Suprapubic skin (tissue), 4 donors: ENCODE data around the gene CHEK2. TPM values are rescaled to one million over a fixed set of nuclear protein-coding genes. Genes with fewer than 3 reads are reported as not detected.
"Not testable (repeated sequence)": the region's sequence is repeated elsewhere in the genome, so short reads cannot be mapped to it uniquely, and the experiment has no call there.

Source experiments
- DNase-seq, 2 donors: peaks; one replicate each; pipeline ENCODE4 v3.0.0-alpha.2; 2019; ENCODE audit warnings: low spot score in 2 of 2
- H3K27ac ChIP-seq: fragments of 200-600 bp; sonication (generic); one replicate; pipeline ENCODE4 v1.5.1; 2019
- H3K27me3 ChIP-seq: fragments of 200-600 bp; sonication (generic); one replicate; pipeline ENCODE4 v1.5.1; 2019
- H3K36me3 ChIP-seq: fragments of 200-600 bp; sonication (generic); one replicate; pipeline ENCODE4 v1.5.1; 2019
- H3K4me1 ChIP-seq: fragments of 200-600 bp; sonication (generic); one replicate; pipeline ENCODE4 v1.5.1; 2019
- H3K4me3 ChIP-seq: fragments of 200-600 bp; sonication (generic); one replicate; pipeline ENCODE4 v1.5.1; 2019; ENCODE audit warnings: mild to moderate bottlenecking
- H3K9me3 ChIP-seq: fragments of 200-600 bp; sonication (generic); one replicate; pipeline ENCODE4 v1.5.1; 2019
- CTCF ChIP-seq, 2 donors: fragments of 200-600 bp in 1 of 2; fragments of 450-650 bp in 1 of 2; sonication (generic) in 1 of 2; IDR thresholded peaks; one replicate each; pipeline ENCODE4 v1.5.1; 2016 to 2019; ENCODE audit warnings: antibody characterized with exemption in 2 of 2, mild to moderate bottlenecking in 1 of 2, moderate library complexity in 1 of 2
- EP300 ChIP-seq: sonication (generic); formaldehyde crosslinking; IDR thresholded peaks from one replicate; pipeline ENCODE4 v1.6.1; 2017; ENCODE audit warnings: antibody characterized with exemption
- POLR2A ChIP-seq, 2 donors: fragments of 450-650 bp; IDR thresholded peaks; one replicate each; pipeline ENCODE4 v1.6.1; 2017; ENCODE audit warnings: antibody characterized with exemption in 2 of 2, mild to moderate bottlenecking in 2 of 2, moderate library complexity in 2 of 2
- POLR2AphosphoS5 ChIP-seq, 3 donors: sonication (generic); formaldehyde crosslinking; IDR thresholded peaks; one replicate each; pipeline ENCODE4 v1.6.1; 2017; ENCODE audit warnings: antibody characterized with exemption in 3 of 3
- WGBS: methylation state at CpG from one replicate; pipeline ENCODE4 v1.1.5; 2018; 5-methylcytosine and 5-hydroxymethylcytosine counted together
- total RNA-seq, 4 donors: library from RNA; depleted of rRNA; stranded (reverse); fragments of >200 nt; gene quantifications; one replicate each; pipeline ENCODE4 v1.1.0, GENCODE V29; 2016

CHEK2 gene
- total RNA-seq, 4 donors from 2014 or later, result 6.1 to 14.8 (median 10.0) TPM

- no peak for DNase-seq
- Histone ChIP-seq H3K27ac (no peak overlapping the region), H3K36me3 (no peaks in the 10 kb centered on the region), H3K4me1 (peaks cover 4% of the 10 kb centered on the region), H3K4me3 (no peak overlapping the region), H3K9me3 (no peaks in the 10 kb centered on the region), H3K27me3 (no peaks in the 10 kb centered on the region)
- WGBS, result 62% methylated on average over 3 of the region's 3 CpGs
- TF ChIP-seq CTCF (IDR thresholded peaks at IDR 0.05) (no peak), POLR2AphosphoS5 (IDR thresholded peaks at IDR 0.05) (no peak), EP300 (no peak), POLR2A (IDR thresholded peaks at IDR 0.05) (no peak)
Measured at GRCh38 chr22:28674121-28674563, 67.5 kb downstream of the CHEK2 start.

GRCh38 chr22:28670756-28671155, 70.9 kb downstream of the CHEK2 start:
- H3K27ac ChIP-seq, result no peak overlapping the region
- WGBS, result 91% methylated on average over 3 of the region's 3 CpGs
- no peaks in the 10 kb centered on the region for H3K27me3 ChIP-seq
- no peak overlapping the region for H3K4me3 ChIP-seq
- H3K9me3 ChIP-seq, result no peaks in the 10 kb centered on the region
- H3K4me1 ChIP-seq, result no peaks in the 10 kb centered on the region
- no peak for DNase-seq
- TF ChIP-seq CTCF (IDR thresholded peaks at IDR 0.05) (no peak), POLR2AphosphoS5 (IDR thresholded peaks at IDR 0.05) (no peak), POLR2A (IDR thresholded peaks at IDR 0.05) (no peak), EP300 (no peak)
- no peaks in the 10 kb centered on the region for H3K36me3 ChIP-seq

GRCh38 chr22:28670161-28670560, 71.5 kb downstream of the CHEK2 start:
- no peaks in the 10 kb centered on the region for H3K9me3 ChIP-seq
- H3K4me3 ChIP-seq, result no peak overlapping the region
- DNase-seq, result no peak
- no peaks in the 10 kb centered on the region for H3K27me3 ChIP-seq
- no peaks in the 10 kb centered on the region for H3K4me1 ChIP-seq
- WGBS, result 75% methylated on average over 4 of the region's 4 CpGs
- H3K27ac ChIP-seq, result no peak overlapping the region
- TF ChIP-seq EP300 (no peak), CTCF (IDR thresholded peaks at IDR 0.05) (no peak), POLR2AphosphoS5 (IDR thresholded peaks at IDR 0.05) (no peak), POLR2A (IDR thresholded peaks at IDR 0.05) (no peak)
- no peaks in the 10 kb centered on the region for H3K36me3 ChIP-seq

GRCh38 chr22:28669387-28669786, 72.2 kb downstream of the CHEK2 start:
- Histone ChIP-seq H3K36me3 (no peaks in the 10 kb centered on the region), H3K4me1 (no peaks in the 10 kb centered on the region), H3K27me3 (no peaks in the 10 kb centered on the region), H3K4me3 (no peak overlapping the region), H3K27ac (no peak overlapping the region), H3K9me3 (no peaks in the 10 kb centered on the region)
- WGBS, result 68% methylated on average over 2 of the region's 2 CpGs
- no peak for DNase-seq
- TF ChIP-seq EP300, result no peak
- no peak for TF ChIP-seq POLR2AphosphoS5 (IDR thresholded peaks at IDR 0.05)
- no peak for TF ChIP-seq CTCF (IDR thresholded peaks at IDR 0.05)
- no peak for TF ChIP-seq POLR2A (IDR thresholded peaks at IDR 0.05)

GRCh38 chr22:28663569-28663942, 78.1 kb downstream of the CHEK2 start:
- not testable (repeated sequence) for H3K9me3 ChIP-seq, H3K4me1 ChIP-seq, DNase-seq, H3K4me3 ChIP-seq, H3K27ac ChIP-seq, H3K36me3 ChIP-seq, H3K27me3 ChIP-seq
- no CpG with 5 or more reads among the region's 13 CpGs for WGBS

GRCh38 chr22:28658448-28658847, 83.2 kb downstream of the CHEK2 start:
- Histone ChIP-seq H3K4me3 (no peak overlapping the region), H3K36me3 (no peaks in the 10 kb centered on the region), H3K27me3 (no peaks in the 10 kb centered on the region), H3K9me3 (no peaks in the 10 kb centered on the region), H3K4me1 (no peaks in the 10 kb centered on the region), H3K27ac (no peak overlapping the region)
- 70% methylated on average over 3 of the region's 3 CpGs for WGBS
- TF ChIP-seq POLR2A (IDR thresholded peaks at IDR 0.05) (no peak), EP300 (no peak), CTCF (IDR thresholded peaks at IDR 0.05) (no peak)
- DNase-seq, result no peak
